Fibroblast of lung (primary cell): ENCODE measurements around the gene SYNPR.

Source experiments
- CTCF ChIP-seq, 2 donors: IDR thresholded peaks in 1 of 2; conservative IDR thresholded peaks in 1 of 2; 1 replicate in 1 of 2; 2 replicates in 1 of 2; pipeline ENCODE4 v1.5.1; 2011 to 2012; ENCODE audit warnings: low read length in 2 of 2, control low read depth in 1 of 2, inconsistent platforms in 1 of 2, low read depth in 1 of 2, mild to moderate bottlenecking in 1 of 2
- EZH2 ChIP-seq: IDR thresholded peaks from 2 replicates; pipeline ENCODE4 v1.5.1; 2012; ENCODE audit warnings: low read length, control low read depth, mild to moderate bottlenecking; ENCODE audit errors: missing control alignments

GRCh38 chr3:63365671-63366070, 87.6 kb downstream of the SYNPR start:
- TF ChIP-seq CTCF (conservative IDR thresholded peaks at IDR 0.05 in 1 of 2, IDR thresholded peaks at IDR 0.05 in 1 of 2; ENCODE audit: low read depth in 1 of 2, low read length in 2 of 2), result no peak
- no peak for TF ChIP-seq EZH2
